GM23338 (cell line): ENCODE data around the gene MPST. TPM values are rescaled to one million over a fixed set of nuclear protein-coding genes. Genes with fewer than 3 reads are reported as not detected.
A peak's percentile ranks its signal among the peaks of the same experiment; 100 is the strongest.

Experiments used
- ATAC-seq: fragments of 200-7000 bp; cut with Tn5 transposase; 3 replicates; pipeline ENCODE4 v1.9.1; 2020
- DNase-seq: peaks from one replicate; pipeline ENCODE4 v3.0.0-alpha.2; 2015; ENCODE audit warnings: low spot score
- H2AFZ ChIP-seq: fragments of 200-600 bp; sonication (generic); 2 replicates; pipeline ENCODE4 v1.8.0; 2016; ENCODE audit warnings: antibody characterized with exemption, mild to moderate bottlenecking, moderate library complexity
- H3F3A ChIP-seq: fragments of 200-600 bp; sonication (generic); replicated peaks from 2 replicates; pipeline ENCODE4 v1.8.0; 2017; ENCODE audit warnings: antibody characterized with exemption, mixed run types, low read depth
- H3K27ac ChIP-seq: fragments of 200-600 bp; sonication (generic); 2 replicates; pipeline ENCODE4 v1.6.1; 2016; ENCODE audit warnings: low read depth
- H3K27me3 ChIP-seq: fragments of 200-600 bp; sonication (generic); 2 replicates; pipeline ENCODE4 v1.8.0; 2016; ENCODE audit warnings: mild to moderate bottlenecking, mixed run types, moderate library complexity; ENCODE audit not compliant: insufficient read depth
- H3K36me3 ChIP-seq: fragments of 200-600 bp; sonication (generic); 2 replicates; pipeline ENCODE4 v1.8.0; 2016; ENCODE audit warnings: mild to moderate bottlenecking; ENCODE audit not compliant: insufficient read depth
- H3K4me1 ChIP-seq: fragments of 200-600 bp; sonication (generic); 2 replicates; pipeline ENCODE4 v1.8.0; 2016; ENCODE audit warnings: mild to moderate bottlenecking, moderate library complexity; ENCODE audit not compliant: insufficient read depth
- H3K4me2 ChIP-seq: fragments of 200-600 bp; sonication (generic); 2 replicates; pipeline ENCODE4 v1.7.1; 2017; ENCODE audit warnings: mixed run types
- H3K4me3 ChIP-seq: fragments of 200-600 bp; sonication (generic); 2 replicates; pipeline ENCODE4 v1.6.1; 2016; ENCODE audit warnings: mixed run types
- H3K79me2 ChIP-seq: fragments of 200-600 bp; sonication (generic); replicated peaks from 2 replicates; pipeline ENCODE4 v1.8.0; 2017; ENCODE audit warnings: mild to moderate bottlenecking; ENCODE audit not compliant: insufficient read depth
- H3K9me2 ChIP-seq: fragments of 200-600 bp; sonication (generic); 2 replicates; pipeline ENCODE4 v1.8.0; 2017; ENCODE audit not compliant: insufficient read depth
- H4K20me1 ChIP-seq: fragments of 200-600 bp; sonication (generic); replicated peaks from 2 replicates; pipeline ENCODE4 v1.8.0; 2017; ENCODE audit warnings: mild to moderate bottlenecking; ENCODE audit not compliant: insufficient read depth
- H3K27ac Mint-ChIP-seq: 2 replicates; pipeline ENCODE4 v1.8.0; 2020; ENCODE audit warnings: inconsistent platforms, mild to moderate bottlenecking, moderate library complexity, mixed read lengths
- H3K27me3 Mint-ChIP-seq: 3 replicates; pipeline ENCODE4 v1.8.0; 2022; ENCODE audit warnings: low read depth, mild to moderate bottlenecking, moderate library complexity, mixed read lengths, inconsistent platforms; ENCODE audit not compliant: insufficient read depth, poor library complexity
- H3K36me3 Mint-ChIP-seq: 3 replicates; pipeline ENCODE4 v1.8.0; 2021; ENCODE audit warnings: low read depth, mild to moderate bottlenecking, inconsistent platforms, moderate library complexity, mixed read lengths
- H3K4me1 Mint-ChIP-seq: 3 replicates; pipeline ENCODE4 v1.8.0; 2020; ENCODE audit warnings: mild to moderate bottlenecking, inconsistent platforms, mixed read lengths
- H3K4me3 Mint-ChIP-seq: 3 replicates; pipeline ENCODE4 v1.8.0; 2021; ENCODE audit warnings: moderate library complexity, mild to moderate bottlenecking, inconsistent platforms, mixed read lengths
- H3K9me3 Mint-ChIP-seq: 3 replicates; pipeline ENCODE4 v1.8.0; 2020; ENCODE audit warnings: moderate library complexity, mild to moderate bottlenecking, inconsistent platforms, mixed read lengths
- CREB1 ChIP-seq: fragments of 250-450 bp; sonication (Bioruptor Pico); IDR thresholded peaks from 2 replicates; pipeline ENCODE4 v1.5.0; 2020; ENCODE audit warnings: low read depth, mild to moderate bottlenecking, moderate library complexity
- ETS1 ChIP-seq: IDR thresholded peaks from 2 replicates; pipeline ENCODE4 v1.6.1; 2016; ENCODE audit warnings: antibody characterized with exemption
- EZH2 ChIP-seq: fragments of 200-600 bp; sonication (generic); IDR thresholded peaks from one replicate; pipeline ENCODE4 v1.8.0; 2017; ENCODE audit warnings: antibody characterized with exemption, mild to moderate bottlenecking, low read depth; ENCODE audit not compliant: unreplicated experiment
- EZH2phosphoT487 ChIP-seq: fragments of 200-600 bp; sonication (generic); IDR thresholded peaks from one replicate; pipeline ENCODE4 v1.8.1; 2018; ENCODE audit warnings: antibody characterized with exemption; ENCODE audit not compliant: unreplicated experiment
- JUNB ChIP-seq: IDR thresholded peaks from one replicate; pipeline ENCODE4 v1.6.1; 2016; ENCODE audit warnings: antibody characterized with exemption; ENCODE audit not compliant: unreplicated experiment
- NANOG ChIP-seq: IDR thresholded peaks from 2 replicates; pipeline ENCODE4 v1.6.1; 2016; ENCODE audit warnings: antibody characterized with exemption, borderline replicate concordance
- POLR2AphosphoS5 ChIP-seq: IDR thresholded peaks from 2 replicates; pipeline ENCODE4 v1.6.1; 2016; ENCODE audit warnings: antibody characterized with exemption, low read depth
- REST ChIP-seq: IDR thresholded peaks from one replicate; pipeline ENCODE4 v1.6.1; 2018; ENCODE audit warnings: antibody characterized with exemption; ENCODE audit not compliant: unreplicated experiment
- STAT1 ChIP-seq: IDR thresholded peaks from one replicate; pipeline ENCODE4 v1.6.1; 2016; ENCODE audit warnings: antibody characterized with exemption; ENCODE audit not compliant: unreplicated experiment
- ZNF114 ChIP-seq: fragments of 250-450 bp; sonication (Bioruptor Pico); IDR thresholded peaks from 2 replicates; pipeline ENCODE4 v1.5.0; 2020; ENCODE audit warnings: mild to moderate bottlenecking, moderate library complexity
- ZNF331 ChIP-seq: fragments of 250-450 bp; sonication (Bioruptor Pico); IDR thresholded peaks from 2 replicates; pipeline ENCODE4 v1.5.0; 2020; ENCODE audit warnings: low read depth, mild to moderate bottlenecking, moderate library complexity
- polyA plus RNA-seq: library from polyadenylated mRNA; unstranded; fragments of >200 nt; fragmentation: Nextera tagmentation; extraction: Ambion mirVana; gene quantifications from 2 replicates; pipeline ENCODE4 v1.2.1, GENCODE V29; 2016
- total RNA-seq: library from RNA; depleted of rRNA; stranded (reverse); fragments of >200 nt; shearing (Covaris generic); gene quantifications from 2 replicates; pipeline ENCODE4 v1.2.3, GENCODE V29; 2014
- TF ChIP-seq, protein P1 (sequence below): fragments of 250-450 bp; sonication (Bioruptor Pico); IDR thresholded peaks from 2 replicates; pipeline ENCODE4 v1.5.0; 2020; ENCODE audit warnings: mild to moderate bottlenecking, moderate library complexity
- TF ChIP-seq, protein P2 (sequence below), 2 experiments: fragments of 200-600 bp in 1 of 2; sonication (generic) in 1 of 2; conservative IDR thresholded peaks; 2 replicates each; pipeline versions ENCODE4 v1.5.1 to v1.6.1; 2016 to 2017; ENCODE audit warnings: antibody characterized with exemption in 2 of 2, low read depth in 2 of 2, mild to moderate bottlenecking in 2 of 2, moderate library complexity in 1 of 2

Gene MPST
- total and polyA plus RNA-seq, 2 experiments from 2014 or later: 86.2 to 158 TPM

DNA sequence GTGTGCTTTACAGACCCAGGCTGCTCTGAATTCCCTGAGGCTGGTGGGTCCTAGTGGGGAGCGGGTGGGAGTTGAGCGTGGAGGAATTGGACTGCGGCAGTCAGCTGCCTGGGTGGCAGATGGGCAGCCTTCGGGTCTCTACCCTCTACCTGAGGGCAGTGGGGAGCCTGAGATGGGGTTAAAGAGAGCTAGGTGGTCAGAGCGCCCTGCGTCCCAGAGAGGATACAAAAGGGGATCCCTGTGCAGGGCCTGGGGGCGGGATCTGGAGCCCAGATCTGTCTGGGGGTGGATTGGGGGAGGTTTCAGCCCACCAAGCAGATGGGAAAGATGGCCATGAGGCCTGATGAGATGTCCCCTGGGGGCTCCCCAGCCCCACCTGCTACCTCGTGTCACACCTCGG, 50.2 kb downstream of the MPST start:
- Histone ChIP-seq H3K27me3 (peaks cover 62% of the 10 kb centered on the region), H3K27ac (no peak overlapping the region), H3K79me2 (no peaks in the 10 kb centered on the region), H3K9me2 (0 out of 2 replicates have a peak, but pooled peaks cover 8% of the 10 kb centered on the region), H2AFZ (no peak overlapping the region), H3K4me1 (peaks cover 5% of the 10 kb centered on the region; the same call in 1 of the 2 replicates), H3K4me2 (no peak overlapping the region; the same call in 1 of the 2 replicates), H3K36me3 (no peaks in the 10 kb centered on the region), H3K4me3 (no peak overlapping the region), H4K20me1 (no peaks in the 10 kb centered on the region), H3F3A (no peaks in the 10 kb centered on the region)
- Mint-ChIP-seq H3K36me3 (peaks cover 2% of the 10 kb centered on the region; the same call in 2 of the 3 replicates), H3K9me3 (no peaks in the 10 kb centered on the region; the same call in 2 of the 3 replicates), H3K4me3 (peak overlapping the region; percentile 43; the same call in 1 of the 3 replicates), H3K4me1 (peaks cover 8% of the 10 kb centered on the region), H3K27ac (no peak overlapping the region), H3K27me3 (peaks cover 45% of the 10 kb centered on the region)
- no peak for ATAC-seq
- no peak for DNase-seq
- TF ChIP-seq EZH2phosphoT487: no peak
- no peak for TF ChIP-seq CREB1
- TF ChIP-seq REST: no peak
- TF ChIP-seq STAT1: no peak
- TF ChIP-seq ETS1: no peak
- TF ChIP-seq ZNF331 (CRISPR knock-in tag): no peak
- TF ChIP-seq EZH2: no peak
- TF ChIP-seq JUNB: no peak
- no peak for TF ChIP-seq ZNF114 (CRISPR knock-in tag)
- no peak for TF ChIP-seq POLR2AphosphoS5
- TF ChIP-seq NANOG: no peak
- TF ChIP-seq, protein P1, sequence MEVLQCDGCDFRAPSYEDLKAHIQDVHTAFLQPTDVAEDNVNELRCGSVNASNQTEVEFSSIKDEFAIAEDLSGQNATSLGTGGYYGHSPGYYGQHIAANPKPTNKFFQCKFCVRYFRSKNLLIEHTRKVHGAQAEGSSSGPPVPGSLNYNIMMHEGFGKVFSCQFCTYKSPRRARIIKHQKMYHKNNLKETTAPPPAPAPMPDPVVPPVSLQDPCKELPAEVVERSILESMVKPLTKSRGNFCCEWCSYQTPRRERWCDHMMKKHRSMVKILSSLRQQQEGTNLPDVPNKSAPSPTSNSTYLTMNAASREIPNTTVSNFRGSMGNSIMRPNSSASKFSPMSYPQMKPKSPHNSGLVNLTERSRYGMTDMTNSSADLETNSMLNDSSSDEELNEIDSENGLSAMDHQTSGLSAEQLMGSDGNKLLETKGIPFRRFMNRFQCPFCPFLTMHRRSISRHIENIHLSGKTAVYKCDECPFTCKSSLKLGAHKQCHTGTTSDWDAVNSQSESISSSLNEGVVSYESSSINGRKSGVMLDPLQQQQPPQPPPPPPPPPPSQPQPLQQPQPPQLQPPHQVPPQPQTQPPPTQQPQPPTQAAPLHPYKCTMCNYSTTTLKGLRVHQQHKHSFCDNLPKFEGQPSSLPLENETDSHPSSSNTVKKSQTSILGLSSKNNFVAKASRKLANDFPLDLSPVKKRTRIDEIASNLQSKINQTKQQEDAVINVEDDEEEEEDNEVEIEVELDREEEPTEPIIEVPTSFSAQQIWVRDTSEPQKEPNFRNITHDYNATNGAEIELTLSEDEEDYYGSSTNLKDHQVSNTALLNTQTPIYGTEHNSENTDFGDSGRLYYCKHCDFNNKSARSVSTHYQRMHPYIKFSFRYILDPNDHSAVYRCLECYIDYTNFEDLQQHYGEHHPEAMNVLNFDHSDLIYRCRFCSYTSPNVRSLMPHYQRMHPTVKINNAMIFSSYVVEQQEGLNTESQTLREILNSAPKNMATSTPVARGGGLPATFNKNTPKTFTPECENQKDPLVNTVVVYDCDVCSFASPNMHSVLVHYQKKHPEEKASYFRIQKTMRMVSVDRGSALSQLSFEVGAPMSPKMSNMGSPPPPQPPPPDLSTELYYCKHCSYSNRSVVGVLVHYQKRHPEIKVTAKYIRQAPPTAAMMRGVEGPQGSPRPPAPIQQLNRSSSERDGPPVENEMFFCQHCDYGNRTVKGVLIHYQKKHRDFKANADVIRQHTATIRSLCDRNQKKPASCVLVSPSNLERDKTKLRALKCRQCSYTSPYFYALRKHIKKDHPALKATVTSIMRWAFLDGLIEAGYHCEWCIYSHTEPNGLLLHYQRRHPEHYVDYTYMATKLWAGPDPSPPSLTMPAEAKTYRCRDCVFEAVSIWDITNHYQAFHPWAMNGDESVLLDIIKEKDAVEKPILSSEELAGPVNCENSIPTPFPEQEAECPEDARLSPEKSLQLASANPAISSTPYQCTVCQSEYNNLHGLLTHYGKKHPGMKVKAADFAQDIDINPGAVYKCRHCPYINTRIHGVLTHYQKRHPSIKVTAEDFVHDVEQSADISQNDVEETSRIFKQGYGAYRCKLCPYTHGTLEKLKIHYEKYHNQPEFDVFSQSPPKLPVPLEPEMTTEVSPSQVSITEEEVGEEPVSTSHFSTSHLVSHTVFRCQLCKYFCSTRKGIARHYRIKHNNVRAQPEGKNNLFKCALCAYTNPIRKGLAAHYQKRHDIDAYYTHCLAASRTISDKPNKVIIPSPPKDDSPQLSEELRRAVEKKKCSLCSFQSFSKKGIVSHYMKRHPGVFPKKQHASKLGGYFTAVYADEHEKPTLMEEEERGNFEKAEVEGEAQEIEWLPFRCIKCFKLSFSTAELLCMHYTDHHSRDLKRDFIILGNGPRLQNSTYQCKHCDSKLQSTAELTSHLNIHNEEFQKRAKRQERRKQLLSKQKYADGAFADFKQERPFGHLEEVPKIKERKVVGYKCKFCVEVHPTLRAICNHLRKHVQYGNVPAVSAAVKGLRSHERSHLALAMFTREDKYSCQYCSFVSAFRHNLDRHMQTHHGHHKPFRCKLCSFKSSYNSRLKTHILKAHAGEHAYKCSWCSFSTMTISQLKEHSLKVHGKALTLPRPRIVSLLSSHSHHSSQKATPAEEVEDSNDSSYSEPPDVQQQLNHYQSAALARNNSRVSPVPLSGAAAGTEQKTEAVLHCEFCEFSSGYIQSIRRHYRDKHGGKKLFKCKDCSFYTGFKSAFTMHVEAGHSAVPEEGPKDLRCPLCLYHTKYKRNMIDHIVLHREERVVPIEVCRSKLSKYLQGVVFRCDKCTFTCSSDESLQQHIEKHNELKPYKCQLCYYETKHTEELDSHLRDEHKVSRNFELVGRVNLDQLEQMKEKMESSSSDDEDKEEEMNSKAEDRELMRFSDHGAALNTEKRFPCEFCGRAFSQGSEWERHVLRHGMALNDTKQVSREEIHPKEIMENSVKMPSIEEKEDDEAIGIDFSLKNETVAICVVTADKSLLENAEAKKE (CRISPR knock-in tag): no peak
- TF ChIP-seq, protein P2, sequence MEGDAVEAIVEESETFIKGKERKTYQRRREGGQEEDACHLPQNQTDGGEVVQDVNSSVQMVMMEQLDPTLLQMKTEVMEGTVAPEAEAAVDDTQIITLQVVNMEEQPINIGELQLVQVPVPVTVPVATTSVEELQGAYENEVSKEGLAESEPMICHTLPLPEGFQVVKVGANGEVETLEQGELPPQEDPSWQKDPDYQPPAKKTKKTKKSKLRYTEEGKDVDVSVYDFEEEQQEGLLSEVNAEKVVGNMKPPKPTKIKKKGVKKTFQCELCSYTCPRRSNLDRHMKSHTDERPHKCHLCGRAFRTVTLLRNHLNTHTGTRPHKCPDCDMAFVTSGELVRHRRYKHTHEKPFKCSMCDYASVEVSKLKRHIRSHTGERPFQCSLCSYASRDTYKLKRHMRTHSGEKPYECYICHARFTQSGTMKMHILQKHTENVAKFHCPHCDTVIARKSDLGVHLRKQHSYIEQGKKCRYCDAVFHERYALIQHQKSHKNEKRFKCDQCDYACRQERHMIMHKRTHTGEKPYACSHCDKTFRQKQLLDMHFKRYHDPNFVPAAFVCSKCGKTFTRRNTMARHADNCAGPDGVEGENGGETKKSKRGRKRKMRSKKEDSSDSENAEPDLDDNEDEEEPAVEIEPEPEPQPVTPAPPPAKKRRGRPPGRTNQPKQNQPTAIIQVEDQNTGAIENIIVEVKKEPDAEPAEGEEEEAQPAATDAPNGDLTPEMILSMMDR (conservative IDR thresholded peaks at IDR 0.05; ENCODE audit: low read depth in 2 of 2): no peak
